AG08396 (cell line): ENCODE measurements around the gene FOXS1.

Source experiments
- DNase-seq: peaks from one replicate; pipeline ENCODE4 v3.0.0; 2012; ENCODE audit warnings: low spot score, mixed read lengths

Gene FOXS1

DNA sequence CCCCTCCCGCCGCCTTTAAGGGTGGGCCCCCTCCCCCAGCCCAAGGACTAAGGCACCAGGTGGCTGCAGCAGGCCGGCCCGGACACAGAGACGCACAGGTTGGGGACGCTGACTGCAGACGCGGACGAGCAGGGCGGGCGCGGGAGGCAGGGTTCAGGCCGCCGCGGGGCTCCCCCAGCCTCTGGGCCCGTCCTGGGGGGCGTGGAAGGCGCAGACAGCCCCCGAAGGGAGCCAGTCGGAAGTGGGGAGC lies 15.7 kb upstream of the FOXS1 start:
- DNase-seq, result no peak

DNA sequence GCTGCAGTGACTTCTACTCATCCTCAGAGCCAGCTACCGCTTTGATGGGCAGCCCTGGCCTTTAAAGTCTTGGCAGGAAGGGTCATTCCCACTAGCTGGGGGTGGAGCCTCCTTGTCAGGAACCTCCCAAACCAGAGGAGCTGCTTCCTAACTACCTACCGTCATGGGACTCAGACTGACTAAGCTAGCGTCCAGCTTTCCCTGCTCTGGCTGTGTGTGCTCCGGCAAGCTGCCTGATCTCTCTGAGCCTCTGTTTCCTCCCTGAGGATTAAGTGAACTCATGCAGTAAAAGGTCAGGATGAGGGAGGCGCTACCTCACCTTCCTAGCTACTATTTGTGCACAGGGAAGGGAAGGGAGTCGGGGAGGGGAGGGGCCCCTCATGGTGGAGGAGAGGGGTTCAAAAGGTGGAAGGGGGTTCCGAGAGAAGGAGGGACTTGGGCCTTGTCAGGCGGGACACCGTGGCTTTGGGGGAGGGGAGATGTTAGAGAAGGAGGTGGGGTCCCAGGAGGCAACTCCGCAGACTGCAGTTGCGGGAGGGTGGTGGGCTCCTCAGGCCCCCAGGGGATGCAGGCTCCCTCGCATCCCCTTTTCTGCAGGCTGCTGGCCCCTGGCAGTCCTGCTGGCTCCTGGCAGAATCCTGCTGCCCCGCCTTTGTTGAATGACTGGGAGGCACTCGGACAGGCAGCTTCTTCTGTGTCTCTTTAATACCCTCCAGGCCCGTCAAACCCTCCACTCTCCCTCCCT lies 15.2 kb upstream of the FOXS1 start:
- DNase-seq, result peak; percentile 60

- DNase-seq, result no peak
Measured at GRCh38 chr20:31859998-31860380, 14.6 kb upstream of the FOXS1 start.

- no peak for DNase-seq
Measured at GRCh38 chr20:31859266-31859997, 14.0 kb upstream of the FOXS1 start.

GRCh38 chr20:31858760-31859083 lies 13.3 kb upstream of the FOXS1 start:
- DNase-seq, result no peak

GRCh38 chr20:31857861-31858759 lies 12.7 kb upstream of the FOXS1 start:
- DNase-seq, result no peak

DNA sequence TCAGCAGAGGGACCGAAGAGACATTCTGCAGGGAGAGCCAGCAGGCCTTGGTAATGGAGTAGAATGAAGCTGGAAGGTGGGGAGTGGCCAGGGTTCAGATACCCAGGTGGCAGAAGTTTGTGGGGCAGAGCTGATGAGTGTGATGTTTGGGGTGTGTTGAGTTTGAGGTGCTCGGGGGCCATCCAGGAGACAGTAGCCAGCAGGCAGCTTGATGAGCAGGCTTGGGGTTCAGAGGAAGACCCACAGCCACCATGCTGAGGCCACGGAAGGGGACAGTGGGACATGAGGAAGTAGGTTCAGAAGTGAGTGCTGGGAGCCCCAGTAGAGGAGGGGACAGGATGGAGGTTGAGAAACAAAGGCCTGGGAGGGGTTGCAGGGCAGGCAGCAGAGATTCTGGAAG lies 11.1 kb upstream of the FOXS1 start:
- DNase-seq, result no peak

- DNase-seq, result no peak
Measured at GRCh38 chr20:31853481-31853880, 8.1 kb upstream of the FOXS1 start.

GRCh38 chr20:31851240-31851955 lies 6.0 kb upstream of the FOXS1 start:
- no peak for DNase-seq

DNA sequence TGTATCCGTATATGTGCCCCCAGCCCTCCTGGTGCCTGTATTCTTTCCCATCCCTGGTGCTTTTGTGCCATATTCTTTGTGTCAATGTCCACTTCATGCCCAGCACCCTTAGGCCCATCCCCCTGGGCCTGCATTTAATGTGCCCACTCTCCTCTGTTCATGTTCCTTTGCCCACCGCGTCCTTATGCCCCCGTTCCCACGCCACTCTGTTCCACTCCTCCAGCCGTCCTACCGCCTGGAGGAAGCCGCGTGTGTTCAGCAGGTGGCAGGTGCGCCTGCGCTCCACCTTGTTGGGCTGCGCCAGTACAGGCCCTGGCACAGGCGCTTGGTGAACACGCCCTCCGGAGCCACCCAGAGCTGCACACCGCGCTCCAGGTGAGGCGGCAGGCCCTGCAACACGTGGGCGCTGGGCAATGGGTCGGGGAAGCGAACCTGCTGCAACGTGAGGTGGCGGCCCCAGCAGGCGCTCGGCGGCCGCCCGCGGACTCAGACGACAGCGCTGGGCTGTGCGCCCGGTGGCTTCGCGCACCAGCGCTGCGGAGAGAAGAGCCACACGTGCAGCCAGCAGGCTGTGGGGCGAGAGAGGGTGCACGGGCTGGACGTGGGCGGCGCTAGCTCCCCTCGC lies 4.0 kb upstream of the FOXS1 start:
- DNase-seq, result no peak

DNA sequence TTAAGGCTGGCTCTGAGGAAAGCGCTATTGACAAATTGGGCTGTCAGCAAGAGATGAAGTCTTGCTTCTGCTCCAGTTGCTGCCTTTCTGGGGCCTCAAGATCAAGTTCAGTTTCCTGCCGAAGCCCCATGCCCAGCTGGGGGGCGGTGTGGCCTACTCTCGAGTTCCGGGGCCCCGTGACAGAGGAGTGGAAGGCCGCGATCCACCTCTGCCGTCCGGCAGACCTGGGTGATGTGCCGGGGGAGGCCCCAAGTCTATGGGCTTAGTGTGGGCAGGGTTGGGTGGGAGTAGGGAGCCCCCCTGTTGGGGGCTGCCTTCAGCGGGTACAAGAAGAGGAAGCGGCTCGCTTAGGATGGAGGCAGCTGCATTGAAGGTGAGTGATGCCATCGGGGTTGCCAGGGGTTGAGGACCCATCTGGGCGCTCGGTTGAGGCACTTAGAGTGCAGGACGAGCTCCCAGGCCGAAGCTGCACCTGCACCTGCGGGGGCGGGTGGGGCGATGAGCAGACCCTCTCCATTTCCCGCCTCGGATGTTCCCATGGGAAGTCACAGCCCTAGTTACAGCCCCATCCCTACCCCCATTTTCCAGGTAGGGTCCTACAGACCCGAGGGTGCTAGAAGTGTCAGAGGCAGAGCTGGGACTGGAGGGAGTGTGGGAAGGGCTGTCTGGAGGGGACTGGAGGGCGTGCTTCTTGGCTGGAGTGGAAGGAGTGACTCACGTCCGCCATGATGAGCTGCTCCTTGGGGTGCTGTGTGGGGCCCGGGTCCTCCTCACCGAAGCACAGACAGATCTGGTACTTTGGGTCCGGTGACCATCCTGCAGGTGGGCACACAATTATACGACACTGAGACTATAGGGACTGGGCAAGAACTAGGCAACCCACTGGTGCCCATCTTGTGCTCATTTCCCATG lies 2.9 kb upstream of the FOXS1 start:
- no peak for DNase-seq

- DNase-seq, result no peak
Measured at GRCh38 chr20:31846793-31847138, 1.4 kb upstream of the FOXS1 start.

DNA sequence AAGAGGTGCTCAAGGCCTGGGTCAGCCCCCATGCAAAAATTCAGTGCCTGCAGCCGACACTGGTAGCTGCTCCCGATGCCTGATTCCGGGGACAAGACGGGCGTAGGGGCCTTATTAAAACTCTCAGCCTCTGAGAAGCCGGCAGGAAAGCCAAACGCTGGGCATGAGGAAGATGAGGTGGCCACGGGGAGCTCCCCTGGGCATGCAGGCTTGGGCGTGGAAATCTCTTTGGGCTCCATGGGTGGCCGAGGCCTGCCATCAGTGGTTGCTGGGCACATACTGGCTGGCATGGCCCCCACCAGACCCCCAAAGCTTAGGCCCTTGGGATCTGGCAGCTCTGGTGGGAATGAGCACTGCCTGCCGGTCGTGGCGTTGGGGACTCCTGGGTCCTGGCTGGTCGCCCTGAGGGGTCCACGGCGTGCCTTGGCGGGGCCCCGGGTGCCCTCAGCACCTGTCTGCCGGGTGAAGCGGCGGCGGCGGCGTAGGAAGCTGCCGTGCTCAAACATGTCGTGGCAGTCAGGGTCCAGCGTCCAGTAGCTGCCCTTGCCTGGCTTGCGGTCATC lies 586 bp downstream of the FOXS1 start:
- DNase-seq, result no peak

DNA sequence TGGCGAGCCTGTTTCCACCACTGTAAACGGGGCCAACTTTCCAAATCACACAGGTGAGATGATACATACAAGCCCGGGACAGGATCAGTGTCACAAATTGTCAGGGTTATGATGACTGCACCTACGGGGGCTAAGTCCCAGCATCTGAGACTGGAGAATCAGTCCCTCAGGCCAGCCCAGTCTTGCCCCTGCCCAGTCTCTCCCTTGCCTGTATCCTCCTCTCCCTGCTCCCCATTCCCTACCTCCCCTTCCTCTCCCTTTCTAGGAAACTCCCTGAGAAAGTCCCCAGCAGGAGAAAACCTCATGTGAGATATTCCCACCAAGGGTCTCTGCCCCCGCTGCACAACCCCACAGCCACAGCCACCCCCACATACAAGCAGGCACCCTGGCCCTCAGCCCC lies 1.5 kb downstream of the FOXS1 start:
- no peak for DNase-seq

- DNase-seq, result no peak
Measured at GRCh38 chr20:31843288-31843687, 2.1 kb downstream of the FOXS1 start.

DNA sequence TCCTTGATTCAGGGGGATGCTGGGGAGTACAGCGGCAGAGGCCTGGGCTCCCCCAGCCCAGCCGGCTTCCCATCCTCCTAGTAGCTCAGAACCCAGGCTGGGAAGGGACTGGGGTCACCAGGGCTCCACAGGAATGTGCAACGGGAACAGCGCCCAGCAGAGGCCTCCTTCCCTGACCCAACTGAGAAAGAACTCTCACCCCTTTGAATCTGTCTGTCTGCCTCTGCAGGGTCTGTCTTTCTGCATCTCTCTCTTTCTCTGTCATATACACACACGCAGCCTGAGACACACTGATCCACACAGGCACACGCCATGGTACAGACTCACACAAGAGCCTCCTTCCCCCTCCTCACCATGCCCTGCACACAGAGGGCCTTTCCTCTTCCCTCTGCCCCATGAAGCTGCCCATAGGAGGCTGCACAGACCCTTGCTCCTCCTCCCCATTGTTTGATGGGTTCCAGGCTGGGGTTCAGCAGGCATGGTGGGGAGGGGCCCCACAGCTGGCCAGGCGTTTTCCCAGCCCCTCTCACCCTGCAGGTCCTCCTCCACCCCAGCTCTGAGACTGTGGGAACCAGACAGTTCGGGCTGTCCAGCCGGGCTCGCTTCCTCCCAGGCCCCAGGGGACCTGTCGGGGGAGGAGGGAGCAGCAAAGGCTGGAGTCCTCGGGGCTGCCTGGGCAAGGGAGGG lies 2.8 kb downstream of the FOXS1 start:
- peak; percentile 79 for DNase-seq

- DNase-seq, result peak; percentile 56
Measured at GRCh38 chr20:31841928-31842327, 3.5 kb downstream of the FOXS1 start.

DNA sequence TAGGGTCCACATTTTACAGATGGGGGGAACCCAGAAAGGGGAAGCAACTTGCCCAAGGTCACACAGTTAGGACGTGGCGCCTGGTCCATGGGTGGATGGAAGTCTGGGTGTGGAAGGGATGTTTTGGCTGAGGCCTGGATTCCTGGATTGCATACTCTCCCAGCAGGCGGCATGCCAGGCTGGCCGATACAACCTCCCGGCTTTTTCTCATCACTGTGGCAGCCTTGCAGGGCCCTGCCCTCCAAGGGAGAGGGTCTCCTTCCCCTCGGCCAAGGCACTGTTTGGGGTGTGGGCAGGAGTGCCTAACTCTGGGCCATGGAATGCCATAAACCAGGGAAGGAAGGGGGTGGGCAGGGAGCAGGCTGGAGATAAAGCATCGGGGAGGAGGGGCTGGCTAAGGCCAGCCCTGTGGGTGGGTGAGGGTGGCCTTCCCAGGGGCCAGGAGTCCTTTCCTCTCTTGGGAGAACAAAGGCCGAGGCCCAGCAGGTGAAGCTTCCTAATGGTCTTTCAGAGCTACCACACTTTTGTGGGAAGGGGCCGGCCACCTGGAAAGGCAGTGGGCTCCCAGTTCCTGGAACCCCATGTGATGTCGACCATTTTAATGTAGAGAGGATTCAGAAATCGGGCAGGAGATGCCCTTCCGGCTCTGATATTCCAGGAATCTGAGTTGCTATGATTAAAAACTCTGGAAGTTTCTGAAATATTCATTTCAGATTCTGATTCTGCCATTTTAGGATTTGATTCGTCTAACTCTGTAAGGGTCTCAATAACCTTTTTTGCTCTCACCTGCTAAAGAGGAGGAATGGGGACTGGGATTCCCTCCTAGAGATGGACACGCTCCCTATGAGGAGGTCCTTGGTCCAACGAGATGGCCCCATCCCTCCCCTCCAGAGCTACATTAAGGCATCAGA lies 4.2 kb downstream of the FOXS1 start:
- DNase-seq, result no peak
